Liver (tissue), 9 donors: ENCODE data around the gene CBLL1. TPM values are rescaled to one million over a fixed set of nuclear protein-coding genes. Genes with fewer than 3 reads are reported as not detected.

Experiments
- DNase-seq: peaks from one replicate; pipeline ENCODE4 v3.0.0-alpha.2; 2017; ENCODE audit warnings: low spot score
- H3K27ac ChIP-seq, 2 donors: one replicate each; pipeline ENCODE4 v1.7.0; 2013; ENCODE audit warnings: inconsistent platforms in 2 of 2, low read length in 2 of 2, control low read depth in 1 of 2, low read depth in 1 of 2, mild to moderate bottlenecking in 1 of 2
- H3K27me3 ChIP-seq, 4 donors: one replicate each; pipeline versions ENCODE4 v1.6.1 to v1.7.0; 2013; ENCODE audit warnings: low read length in 3 of 4, inconsistent platforms in 1 of 4, mild to moderate bottlenecking in 1 of 4, moderate library complexity in 1 of 4; ENCODE audit not compliant: control insufficient read depth in 4 of 4, insufficient read depth in 4 of 4
- H3K36me3 ChIP-seq, 4 donors: one replicate each; pipeline versions ENCODE4 v1.6.1 to v1.7.0; 2013; ENCODE audit warnings: low read length in 3 of 4, mild to moderate bottlenecking in 3 of 4, low read depth in 1 of 4, moderate library complexity in 1 of 4; ENCODE audit not compliant: control insufficient read depth in 4 of 4, insufficient read depth in 3 of 4
- H3K4me1 ChIP-seq, 4 donors: one replicate each; pipeline versions ENCODE4 v1.6.1 to v1.7.0; 2013; ENCODE audit warnings: low read length in 3 of 4, mild to moderate bottlenecking in 3 of 4, moderate library complexity in 1 of 4; ENCODE audit not compliant: control insufficient read depth in 4 of 4, insufficient read depth in 4 of 4
- H3K4me3 ChIP-seq, 3 donors: one replicate each; pipeline versions ENCODE4 v1.6.1 to v1.7.0; 2013; ENCODE audit warnings: low read length in 3 of 3, control low read depth in 1 of 3, low read depth in 1 of 3, mild to moderate bottlenecking in 1 of 3
- H3K9ac ChIP-seq, 2 donors: one replicate each; pipeline ENCODE4 v1.7.0; 2013; ENCODE audit warnings: low read length in 2 of 2, mild to moderate bottlenecking in 2 of 2, moderate library complexity in 2 of 2, control low read depth in 1 of 2, low read depth in 1 of 2
- H3K9me3 ChIP-seq, 4 donors: one replicate each; pipeline versions ENCODE4 v1.6.1 to v1.7.0; 2013; ENCODE audit warnings: low read length in 3 of 4; ENCODE audit not compliant: control insufficient read depth in 4 of 4
- EGR1 ChIP-seq, 2 donors: IDR thresholded peaks; 2 replicates each; pipeline ENCODE4 v1.6.1; 2016 to 2018; ENCODE audit warnings: antibody characterized with exemption in 2 of 2, low read depth in 2 of 2
- FOXA1 ChIP-seq: IDR thresholded peaks from 2 replicates; pipeline ENCODE4 v1.6.1; 2016; ENCODE audit warnings: antibody characterized with exemption
- FOXA2 ChIP-seq: IDR thresholded peaks from 2 replicates; pipeline ENCODE4 v1.6.1; 2016; ENCODE audit warnings: antibody characterized with exemption
- GABPA ChIP-seq, 2 donors: IDR thresholded peaks in 1 of 2; conservative IDR thresholded peaks in 1 of 2; 2 replicates each; pipeline ENCODE4 v1.6.1; 2016; ENCODE audit warnings: antibody characterized with exemption in 2 of 2, mild to moderate bottlenecking in 1 of 2, moderate library complexity in 1 of 2
- HNF4A ChIP-seq, 2 donors: conservative IDR thresholded peaks; 2 replicates each; pipeline ENCODE4 v1.6.1; 2016; ENCODE audit warnings: antibody characterized with exemption in 2 of 2, mild to moderate bottlenecking in 2 of 2
- HNF4G ChIP-seq: IDR thresholded peaks from 2 replicates; pipeline ENCODE4 v1.6.1; 2016; ENCODE audit warnings: antibody characterized with exemption
- JUND ChIP-seq, 2 donors: IDR thresholded peaks; 2 replicates each; pipeline ENCODE4 v1.6.1; 2016; ENCODE audit warnings: antibody characterized with exemption in 2 of 2
- NR2F2 ChIP-seq: IDR thresholded peaks from 2 replicates; pipeline ENCODE4 v1.6.1; 2016; ENCODE audit warnings: antibody characterized with exemption
- RAD21 ChIP-seq, 2 donors: IDR thresholded peaks; 2 replicates each; pipeline ENCODE4 v1.6.1; 2016; ENCODE audit warnings: antibody characterized with exemption in 2 of 2, mild to moderate bottlenecking in 2 of 2
- RXRA ChIP-seq, 2 donors: IDR thresholded peaks; 2 replicates each; pipeline ENCODE4 v1.6.1; 2017 to 2018; ENCODE audit warnings: antibody characterized with exemption in 2 of 2, mild to moderate bottlenecking in 1 of 2
- SP1 ChIP-seq: IDR thresholded peaks from 2 replicates; pipeline ENCODE4 v1.6.1; 2018; ENCODE audit warnings: antibody characterized with exemption, mild to moderate bottlenecking
- TAF1 ChIP-seq: conservative IDR thresholded peaks from 2 replicates; pipeline ENCODE4 v1.6.1; 2016; ENCODE audit warnings: antibody characterized with exemption, mild to moderate bottlenecking
- YY1 ChIP-seq: IDR thresholded peaks from 2 replicates; pipeline ENCODE4 v1.6.1; 2016; ENCODE audit warnings: antibody characterized with exemption, mild to moderate bottlenecking
- WGBS: extraction: QIAGEN DNeasy Blood & Tissue Kit; methylation state at CpG from one replicate; pipeline ENCODE4 v1.1.7; 2013; 5-methylcytosine and 5-hydroxymethylcytosine counted together
- polyA plus RNA-seq, 2 donors: library from polyadenylated mRNA; stranded (reverse) in 1 of 2; unstranded in 1 of 2; fragments of 200-250 nt in 1 of 2; fragments of >200 nt in 1 of 2; fragmentation: Nextera tagmentation in 1 of 2; extraction: Ambion mirVana in 1 of 2; gene quantifications; one replicate each; pipeline versions ENCODE4 v1.2.1 to v1.2.3, GENCODE V29; 2013 to 2015
- total RNA-seq, 2 donors: library from RNA; depleted of rRNA; stranded (reverse); fragments of >200 nt; gene quantifications; one replicate each; pipeline ENCODE4 v1.2.3, GENCODE V29; 2014
- TF ChIP-seq, protein P1 (sequence below): IDR thresholded peaks from 2 replicates; pipeline ENCODE4 v1.6.1; 2016; ENCODE audit warnings: antibody characterized with exemption, mild to moderate bottlenecking
- TF ChIP-seq, protein P2 (sequence below): IDR thresholded peaks from 2 replicates; pipeline ENCODE4 v1.6.1; 2016; ENCODE audit warnings: antibody characterized with exemption
- TF ChIP-seq, protein P3 (sequence below): fragments of 150-350 bp; IDR thresholded peaks from 2 replicates; pipeline ENCODE4 v1.5.1; 2017; ENCODE audit warnings: improper control_type of control experiment, low read depth, low read length; ENCODE audit not compliant: missing input control
- TF ChIP-seq, protein P4 (sequence below): IDR thresholded peaks from 2 replicates; pipeline ENCODE4 v1.6.1; 2016; ENCODE audit warnings: antibody characterized with exemption
- TF ChIP-seq, protein P5 (sequence below): IDR thresholded peaks from 2 replicates; pipeline ENCODE4 v1.6.1; 2016; ENCODE audit warnings: antibody characterized with exemption
- donor health status: healthy.
- donor health status: healthy.
- donor health status: healthy.
- donor health status: healthy.
- donor health status: healthy.

The CBLL1 gene, protein sequence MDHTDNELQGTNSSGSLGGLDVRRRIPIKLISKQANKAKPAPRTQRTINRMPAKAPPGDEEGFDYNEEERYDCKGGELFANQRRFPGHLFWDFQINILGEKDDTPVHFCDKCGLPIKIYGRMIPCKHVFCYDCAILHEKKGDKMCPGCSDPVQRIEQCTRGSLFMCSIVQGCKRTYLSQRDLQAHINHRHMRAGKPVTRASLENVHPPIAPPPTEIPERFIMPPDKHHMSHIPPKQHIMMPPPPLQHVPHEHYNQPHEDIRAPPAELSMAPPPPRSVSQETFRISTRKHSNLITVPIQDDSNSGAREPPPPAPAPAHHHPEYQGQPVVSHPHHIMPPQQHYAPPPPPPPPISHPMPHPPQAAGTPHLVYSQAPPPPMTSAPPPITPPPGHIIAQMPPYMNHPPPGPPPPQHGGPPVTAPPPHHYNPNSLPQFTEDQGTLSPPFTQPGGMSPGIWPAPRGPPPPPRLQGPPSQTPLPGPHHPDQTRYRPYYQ
- total RNA-seq: 10 to 100 TPM in 1 of 2 donors, 1 to 10 TPM in 1; 9.0 to 17.0 TPM
- polyA plus RNA-seq: 10 to 100 TPM in 1 of 2 donors, 1 to 10 TPM in 1; 5.2 to 10.9 TPM

DNA sequence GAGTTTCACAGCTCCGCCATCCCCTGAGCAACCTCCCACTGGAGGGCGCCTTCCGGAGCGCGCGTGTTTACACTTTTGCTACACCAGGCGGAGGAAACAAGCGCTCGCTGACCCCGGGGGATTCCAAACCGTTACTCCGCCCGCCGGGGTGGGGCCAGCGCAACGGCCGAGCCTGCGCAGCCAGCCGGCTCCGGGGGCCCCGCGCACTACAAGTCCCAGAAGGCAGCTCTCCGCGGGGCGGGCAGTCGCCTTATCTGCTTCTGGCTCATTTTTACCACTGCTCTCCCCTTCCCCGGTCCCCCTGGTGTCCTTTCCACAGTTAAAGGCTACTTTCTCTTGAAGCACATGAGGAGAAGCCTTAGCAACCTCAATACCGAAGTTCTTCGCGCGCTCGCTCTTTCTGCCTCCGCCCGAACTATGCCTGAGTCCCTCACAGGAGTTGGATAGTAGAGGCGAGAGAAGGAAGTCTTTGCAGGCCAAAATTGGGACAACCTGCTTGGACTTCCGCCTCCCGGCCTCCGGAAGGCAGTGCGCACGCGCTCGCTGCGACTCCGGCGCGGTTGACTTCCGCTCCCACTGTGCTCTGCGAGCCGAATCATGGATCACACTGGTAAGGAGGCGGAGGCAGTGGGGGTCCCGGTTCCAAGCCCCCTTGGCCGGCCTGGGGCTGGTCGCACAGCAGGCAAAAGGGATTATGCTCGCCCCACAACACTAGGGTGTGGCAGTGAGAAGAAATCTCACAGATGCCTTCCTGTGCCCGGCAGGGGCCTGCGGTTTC lies at the start of gene CBLL1:
Gene CBLL1, plus strand, starts transcription at position 576 of the 778 bp plus-strand sequence. Its CDS starts 22 bp downstream, at position 598.
- Histone ChIP-seq H3K27me3 (no peaks in the 10 kb centered on the region), H3K9me3 (no peaks in the 10 kb centered on the region), H3K4me1 (peaks cover 5 to 31% (median 25%) of the 10 kb centered on the region in 4 donors), H3K9ac (peak within 1 kb of the TSS; percentile 89 to 98), H3K27ac (peak within 1 kb of the TSS; percentile 92 to 98), H3K36me3 (no peaks in the 10 kb centered on the region), H3K4me3 (peak within 1 kb of the TSS; percentile 72 to 100 (median 91))
- TF ChIP-seq, protein P1, sequence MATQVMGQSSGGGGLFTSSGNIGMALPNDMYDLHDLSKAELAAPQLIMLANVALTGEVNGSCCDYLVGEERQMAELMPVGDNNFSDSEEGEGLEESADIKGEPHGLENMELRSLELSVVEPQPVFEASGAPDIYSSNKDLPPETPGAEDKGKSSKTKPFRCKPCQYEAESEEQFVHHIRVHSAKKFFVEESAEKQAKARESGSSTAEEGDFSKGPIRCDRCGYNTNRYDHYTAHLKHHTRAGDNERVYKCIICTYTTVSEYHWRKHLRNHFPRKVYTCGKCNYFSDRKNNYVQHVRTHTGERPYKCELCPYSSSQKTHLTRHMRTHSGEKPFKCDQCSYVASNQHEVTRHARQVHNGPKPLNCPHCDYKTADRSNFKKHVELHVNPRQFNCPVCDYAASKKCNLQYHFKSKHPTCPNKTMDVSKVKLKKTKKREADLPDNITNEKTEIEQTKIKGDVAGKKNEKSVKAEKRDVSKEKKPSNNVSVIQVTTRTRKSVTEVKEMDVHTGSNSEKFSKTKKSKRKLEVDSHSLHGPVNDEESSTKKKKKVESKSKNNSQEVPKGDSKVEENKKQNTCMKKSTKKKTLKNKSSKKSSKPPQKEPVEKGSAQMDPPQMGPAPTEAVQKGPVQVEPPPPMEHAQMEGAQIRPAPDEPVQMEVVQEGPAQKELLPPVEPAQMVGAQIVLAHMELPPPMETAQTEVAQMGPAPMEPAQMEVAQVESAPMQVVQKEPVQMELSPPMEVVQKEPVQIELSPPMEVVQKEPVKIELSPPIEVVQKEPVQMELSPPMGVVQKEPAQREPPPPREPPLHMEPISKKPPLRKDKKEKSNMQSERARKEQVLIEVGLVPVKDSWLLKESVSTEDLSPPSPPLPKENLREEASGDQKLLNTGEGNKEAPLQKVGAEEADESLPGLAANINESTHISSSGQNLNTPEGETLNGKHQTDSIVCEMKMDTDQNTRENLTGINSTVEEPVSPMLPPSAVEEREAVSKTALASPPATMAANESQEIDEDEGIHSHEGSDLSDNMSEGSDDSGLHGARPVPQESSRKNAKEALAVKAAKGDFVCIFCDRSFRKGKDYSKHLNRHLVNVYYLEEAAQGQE: peak; percentile 83
- TF ChIP-seq SP1: peak; percentile 75
- peak in 1 of 2 donors; percentile 14 for TF ChIP-seq JUND (IDR thresholded peaks at IDR 0.05)
- TF ChIP-seq HNF4A (conservative IDR thresholded peaks at IDR 0.05): peak; percentile 26 to 27
- TF ChIP-seq FOXA2: peak; percentile 87
- TF ChIP-seq, protein P2, sequence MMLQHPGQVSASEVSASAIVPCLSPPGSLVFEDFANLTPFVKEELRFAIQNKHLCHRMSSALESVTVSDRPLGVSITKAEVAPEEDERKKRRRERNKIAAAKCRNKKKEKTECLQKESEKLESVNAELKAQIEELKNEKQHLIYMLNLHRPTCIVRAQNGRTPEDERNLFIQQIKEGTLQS: no peak
- TF ChIP-seq, protein P3, sequence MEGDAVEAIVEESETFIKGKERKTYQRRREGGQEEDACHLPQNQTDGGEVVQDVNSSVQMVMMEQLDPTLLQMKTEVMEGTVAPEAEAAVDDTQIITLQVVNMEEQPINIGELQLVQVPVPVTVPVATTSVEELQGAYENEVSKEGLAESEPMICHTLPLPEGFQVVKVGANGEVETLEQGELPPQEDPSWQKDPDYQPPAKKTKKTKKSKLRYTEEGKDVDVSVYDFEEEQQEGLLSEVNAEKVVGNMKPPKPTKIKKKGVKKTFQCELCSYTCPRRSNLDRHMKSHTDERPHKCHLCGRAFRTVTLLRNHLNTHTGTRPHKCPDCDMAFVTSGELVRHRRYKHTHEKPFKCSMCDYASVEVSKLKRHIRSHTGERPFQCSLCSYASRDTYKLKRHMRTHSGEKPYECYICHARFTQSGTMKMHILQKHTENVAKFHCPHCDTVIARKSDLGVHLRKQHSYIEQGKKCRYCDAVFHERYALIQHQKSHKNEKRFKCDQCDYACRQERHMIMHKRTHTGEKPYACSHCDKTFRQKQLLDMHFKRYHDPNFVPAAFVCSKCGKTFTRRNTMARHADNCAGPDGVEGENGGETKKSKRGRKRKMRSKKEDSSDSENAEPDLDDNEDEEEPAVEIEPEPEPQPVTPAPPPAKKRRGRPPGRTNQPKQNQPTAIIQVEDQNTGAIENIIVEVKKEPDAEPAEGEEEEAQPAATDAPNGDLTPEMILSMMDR: peak; percentile 69
- TF ChIP-seq RXRA (IDR thresholded peaks at IDR 0.05): peak; percentile 33 to 50
- TF ChIP-seq FOXA1: peak; percentile 81
- TF ChIP-seq YY1: peak; percentile 82
- TF ChIP-seq, protein P4, sequence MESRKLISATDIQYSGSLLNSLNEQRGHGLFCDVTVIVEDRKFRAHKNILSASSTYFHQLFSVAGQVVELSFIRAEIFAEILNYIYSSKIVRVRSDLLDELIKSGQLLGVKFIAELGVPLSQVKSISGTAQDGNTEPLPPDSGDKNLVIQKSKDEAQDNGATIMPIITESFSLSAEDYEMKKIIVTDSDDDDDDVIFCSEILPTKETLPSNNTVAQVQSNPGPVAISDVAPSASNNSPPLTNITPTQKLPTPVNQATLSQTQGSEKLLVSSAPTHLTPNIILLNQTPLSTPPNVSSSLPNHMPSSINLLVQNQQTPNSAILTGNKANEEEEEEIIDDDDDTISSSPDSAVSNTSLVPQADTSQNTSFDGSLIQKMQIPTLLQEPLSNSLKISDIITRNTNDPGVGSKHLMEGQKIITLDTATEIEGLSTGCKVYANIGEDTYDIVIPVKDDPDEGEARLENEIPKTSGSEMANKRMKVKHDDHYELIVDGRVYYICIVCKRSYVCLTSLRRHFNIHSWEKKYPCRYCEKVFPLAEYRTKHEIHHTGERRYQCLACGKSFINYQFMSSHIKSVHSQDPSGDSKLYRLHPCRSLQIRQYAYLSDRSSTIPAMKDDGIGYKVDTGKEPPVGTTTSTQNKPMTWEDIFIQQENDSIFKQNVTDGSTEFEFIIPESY: no peak
- TF ChIP-seq TAF1: peak; percentile 17
- peak; percentile 77 to 97 for TF ChIP-seq GABPA (IDR thresholded peaks at IDR 0.05 in 1 of 2, conservative IDR thresholded peaks at IDR 0.05 in 1 of 2)
- peak; percentile 68 for TF ChIP-seq NR2F2
- TF ChIP-seq HNF4G: no peak
- TF ChIP-seq, protein P5, sequence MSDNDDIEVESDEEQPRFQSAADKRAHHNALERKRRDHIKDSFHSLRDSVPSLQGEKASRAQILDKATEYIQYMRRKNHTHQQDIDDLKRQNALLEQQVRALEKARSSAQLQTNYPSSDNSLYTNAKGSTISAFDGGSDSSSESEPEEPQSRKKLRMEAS: peak; percentile 84
- TF ChIP-seq EGR1 (IDR thresholded peaks at IDR 0.05; ENCODE audit: low read depth in 2 of 2): no peak
- peak; percentile 83 to 84 for TF ChIP-seq RAD21 (IDR thresholded peaks at IDR 0.05)
- WGBS: under 1% methylated on average over 56 of the region's 56 CpGs
- peak; percentile 96 for DNase-seq
